HG03280 (cell line): ENCODE results near the gene SLC34A1.
"Not testable (repeated sequence)": the region's sequence is repeated elsewhere in the genome, so short reads cannot be mapped to it uniquely, and the experiment has no call there.

Experiments used
- ATAC-seq: cut with Tn5 transposase; IDR thresholded peaks from one replicate; pipeline ENCODE4 v1.9.1; 2021; ENCODE audit warnings: mild to moderate bottlenecking, moderate library complexity; ENCODE audit not compliant: unreplicated experiment

The SLC34A1 gene

GRCh38 chr5:177384134-177384533 lies at the start of gene SLC34A1:
Gene SLC34A1, plus strand, starts transcription at chr5:177384434. Its CDS starts 1,308 bp downstream, at chr5:177385742.
- no peak for ATAC-seq

- no peak for ATAC-seq
Observed at GRCh38 chr5:177334781-177335700, 49.2 kb upstream of the SLC34A1 start.

GRCh38 chr5:177335701-177336065 lies 48.6 kb upstream of the SLC34A1 start:
- no peak for ATAC-seq

GRCh38 chr5:177336112-177336511 lies 48.1 kb upstream of the SLC34A1 start:
- no peak for ATAC-seq

- no peak for ATAC-seq
Observed at GRCh38 chr5:177336603-177337494, 47.4 kb upstream of the SLC34A1 start.

- no peak for ATAC-seq
Observed at GRCh38 chr5:177338251-177339106, 45.8 kb upstream of the SLC34A1 start.

GRCh38 chr5:177339107-177339638 lies 45.1 kb upstream of the SLC34A1 start:
- ATAC-seq: no peak

- not testable (repeated sequence) for ATAC-seq
Observed at GRCh38 chr5:177343000-177343399, 41.2 kb upstream of the SLC34A1 start.

- ATAC-seq: no peak
Observed at GRCh38 chr5:177343777-177344176, 40.5 kb upstream of the SLC34A1 start.

- ATAC-seq: no peak
Observed at GRCh38 chr5:177344891-177345290, 39.3 kb upstream of the SLC34A1 start.

- no peak for ATAC-seq
Observed at GRCh38 chr5:177346820-177347219, 37.4 kb upstream of the SLC34A1 start.

- no peak for ATAC-seq
Observed at GRCh38 chr5:177347699-177348098, 36.5 kb upstream of the SLC34A1 start.

- no peak for ATAC-seq
Observed at GRCh38 chr5:177349362-177349647, 34.9 kb upstream of the SLC34A1 start.

GRCh38 chr5:177349762-177350161 lies 34.5 kb upstream of the SLC34A1 start:
- no peak for ATAC-seq

- no peak for ATAC-seq
Observed at GRCh38 chr5:177350776-177351391, 33.4 kb upstream of the SLC34A1 start.

GRCh38 chr5:177351392-177352329 lies 32.6 kb upstream of the SLC34A1 start, which contains the start of gene LMAN2:
Gene LMAN2, minus strand, starts transcription at chr5:177351668. Its CDS starts 21 bp downstream, at chr5:177351647.
- ATAC-seq: peak; percentile 95

- no peak for ATAC-seq
Observed at GRCh38 chr5:177353093-177353492, 31.1 kb upstream of the SLC34A1 start.

- no peak for ATAC-seq
Observed at GRCh38 chr5:177354256-177354655, 30.0 kb upstream of the SLC34A1 start.

- ATAC-seq: no peak
Observed at GRCh38 chr5:177354711-177355110, 29.5 kb upstream of the SLC34A1 start.
